ENCODE results near the gene MRPL34.

Gene MRPL34

GRCh38 chr19:17286263-17286662 is 19.4 kb upstream of the MRPL34 start:
- peaks cover 11% of the 10 kb centered on the region; the same call in 1 of the 2 replicates for H3K4me1 ChIP-seq (ENCODE audit: low read length)
- no peak overlapping the region for H3K4me3 ChIP-seq (ENCODE audit: low read length)
- no peaks in the 10 kb centered on the region for H4K20me1 ChIP-seq (ENCODE audit: insufficient read depth, low read length)
- H3F3A ChIP-seq (ENCODE audit: insufficient read depth, low read length) = no peaks in the 10 kb centered on the region
- no peak for DNase-seq
- no peaks in the 10 kb centered on the region for H3K9me3 ChIP-seq (replicated peaks; ENCODE audit: insufficient read depth, low read length)
- TF ChIP-seq EZH2 (optimal IDR thresholded peaks at IDR 0.05; ENCODE audit: low read depth, low read length) = no peak
- no peak for TF ChIP-seq EZH2phosphoT487 (IDR thresholded peaks at IDR 0.05; ENCODE audit: low read length)
- no peak for TF ChIP-seq CTCF (IDR thresholded peaks at IDR 0.05; ENCODE audit: low read length)
- no peaks in the 10 kb centered on the region for H3K36me3 ChIP-seq (replicated peaks; ENCODE audit: insufficient read depth, low read length)
- H3K79me2 ChIP-seq (ENCODE audit: low read length) = no peaks in the 10 kb centered on the region
- H3K27me3 ChIP-seq (replicated peaks; ENCODE audit: insufficient read depth, low read length) = peaks cover 37% of the 10 kb centered on the region
- H3K9me2 ChIP-seq (replicated peaks; ENCODE audit: insufficient read depth, low read length) = no peaks in the 10 kb centered on the region
- H3K27ac ChIP-seq (ENCODE audit: low read length) = no peak overlapping the region
- H3K4me2 ChIP-seq (ENCODE audit: low read depth, low read length) = no peak overlapping the region
- no peak overlapping the region for H2AFZ ChIP-seq (ENCODE audit: low read length)
- no peak overlapping the region for H3K9ac ChIP-seq (ENCODE audit: low read length)

- H3K27me3 ChIP-seq (replicated peaks; ENCODE audit: insufficient read depth, low read length) = peaks cover 33% of the 10 kb centered on the region
- no peaks in the 10 kb centered on the region for H3K79me2 ChIP-seq (ENCODE audit: low read length)
- no peaks in the 10 kb centered on the region for H3K9me2 ChIP-seq (replicated peaks; ENCODE audit: insufficient read depth, low read length)
- H3K4me2 ChIP-seq (ENCODE audit: low read depth, low read length) = no peak overlapping the region
- H3K36me3 ChIP-seq (replicated peaks; ENCODE audit: insufficient read depth, low read length) = no peaks in the 10 kb centered on the region
- H3K9me3 ChIP-seq (replicated peaks; ENCODE audit: insufficient read depth, low read length) = no peaks in the 10 kb centered on the region
- H4K20me1 ChIP-seq (ENCODE audit: insufficient read depth, low read length) = no peaks in the 10 kb centered on the region
- H3K4me3 ChIP-seq (ENCODE audit: low read length) = no peak overlapping the region
- no peak overlapping the region for H3K9ac ChIP-seq (ENCODE audit: low read length)
- H3K4me1 ChIP-seq (ENCODE audit: low read length) = peaks cover 6% of the 10 kb centered on the region; the same call in 1 of the 2 replicates
- no peaks in the 10 kb centered on the region for H3F3A ChIP-seq (ENCODE audit: insufficient read depth, low read length)
- DNase-seq = no peak
- TF ChIP-seq EZH2phosphoT487 (IDR thresholded peaks at IDR 0.05; ENCODE audit: low read length) (no peak), EZH2 (optimal IDR thresholded peaks at IDR 0.05; ENCODE audit: low read depth, low read length) (no peak), CTCF (IDR thresholded peaks at IDR 0.05; ENCODE audit: low read length) (no peak)
- no peak overlapping the region for H3K27ac ChIP-seq (ENCODE audit: low read length)
- no peak overlapping the region for H2AFZ ChIP-seq (ENCODE audit: low read length)
Observed at GRCh38 chr19:17286752-17287151, 18.9 kb upstream of the MRPL34 start.

- Histone ChIP-seq H3K9me3 (replicated peaks; ENCODE audit: insufficient read depth, low read length) (no peaks in the 10 kb centered on the region), H3K79me2 (ENCODE audit: low read length) (peaks cover 6% of the 10 kb centered on the region; the same call in 1 of the 2 replicates), H3K9me2 (replicated peaks; ENCODE audit: insufficient read depth, low read length) (no peaks in the 10 kb centered on the region), H3K4me1 (ENCODE audit: low read length) (no peaks in the 10 kb centered on the region), H3F3A (ENCODE audit: insufficient read depth, low read length) (no peaks in the 10 kb centered on the region), H3K36me3 (replicated peaks; ENCODE audit: insufficient read depth, low read length) (no peaks in the 10 kb centered on the region), H3K4me3 (ENCODE audit: low read length) (no peak overlapping the region), H3K9ac (ENCODE audit: low read length) (no peak overlapping the region), H3K4me2 (ENCODE audit: low read depth, low read length) (no peak overlapping the region), H3K27ac (ENCODE audit: low read length) (no peak overlapping the region), H2AFZ (ENCODE audit: low read length) (no peak overlapping the region), H4K20me1 (ENCODE audit: insufficient read depth, low read length) (no peaks in the 10 kb centered on the region), H3K27me3 (replicated peaks; ENCODE audit: insufficient read depth, low read length) (peaks cover 19% of the 10 kb centered on the region)
- TF ChIP-seq CTCF (IDR thresholded peaks at IDR 0.05; ENCODE audit: low read length) = no peak
- DNase-seq = peak; percentile 48
Observed at GRCh38 chr19:17289489-17289888, 16.2 kb upstream of the MRPL34 start.

Measured in MM.1S (cell line).